ENCODE results near the gene SH3BP1.

Gene SH3BP1

GRCh38 chr22:37661160-37661924 is 21.9 kb downstream of the SH3BP1 start:
- peak; percentile 77 for TF ChIP-seq CTCF (IDR thresholded peaks at IDR 0.05; ENCODE audit: low read depth, low read length, missing control alignments)
- H3K36me3 ChIP-seq (replicated peaks) = peaks cover 4% of the 10 kb centered on the region
- peak overlapping the region; percentile 15 for H3K4me3 ChIP-seq (ENCODE audit: low read depth, low read length)
- H3K27ac ChIP-seq = peak overlapping the region; percentile 61
- H3K27me3 ChIP-seq (replicated peaks) = no peaks in the 10 kb centered on the region
- in situ Hi-C loops (cut with HindIII; ENCODE audit: low pct_ligation_motif_present, low sequenced_read_pairs) = no loop called here
- peak; percentile 60 for DNase-seq

- peaks cover 9% of the 10 kb centered on the region for H3K36me3 ChIP-seq (replicated peaks)
- DNase-seq = no peak
- TF ChIP-seq CTCF (IDR thresholded peaks at IDR 0.05; ENCODE audit: low read depth, low read length, missing control alignments) = no peak
- H3K27me3 ChIP-seq (replicated peaks) = no peaks in the 10 kb centered on the region
- H3K4me3 ChIP-seq (ENCODE audit: low read depth, low read length) = no peak overlapping the region
- no peak overlapping the region for H3K27ac ChIP-seq
- in situ Hi-C loops (cut with HindIII; ENCODE audit: low pct_ligation_motif_present, low sequenced_read_pairs) = no loop called here
Observed at GRCh38 chr22:37662039-37662438, 22.6 kb downstream of the SH3BP1 start.

GRCh38 chr22:37663521-37664140 is 24.2 kb downstream of the SH3BP1 start:
- H3K27ac ChIP-seq = no peak overlapping the region
- peak; percentile 40 for DNase-seq
- peaks cover 10% of the 10 kb centered on the region for H3K36me3 ChIP-seq (replicated peaks)
- no peaks in the 10 kb centered on the region for H3K27me3 ChIP-seq (replicated peaks)
- no peak for TF ChIP-seq CTCF (IDR thresholded peaks at IDR 0.05; ENCODE audit: low read depth, low read length, missing control alignments)
- no peak overlapping the region for H3K4me3 ChIP-seq (ENCODE audit: low read depth, low read length)
- in situ Hi-C loops (cut with HindIII; ENCODE audit: low pct_ligation_motif_present, low sequenced_read_pairs) = no loop called here

- no peak for DNase-seq
Observed at GRCh38 chr22:37664249-37665101, 25.0 kb downstream of the SH3BP1 start.

GRCh38 chr22:37665487-37665886 is 26.0 kb downstream of the SH3BP1 start:
- in situ Hi-C loops (cut with HindIII; ENCODE audit: low pct_ligation_motif_present, low sequenced_read_pairs) = no loop called here
- Histone ChIP-seq H3K36me3 (replicated peaks) (peaks cover 10% of the 10 kb centered on the region), H3K4me3 (ENCODE audit: low read depth, low read length) (no peak overlapping the region), H3K27ac (no peak overlapping the region), H3K27me3 (replicated peaks) (no peaks in the 10 kb centered on the region)
- TF ChIP-seq CTCF (IDR thresholded peaks at IDR 0.05; ENCODE audit: low read depth, low read length, missing control alignments) = no peak
- no peak for DNase-seq

More at GRCh38 chr22:37664249-37665101, 25.0 kb downstream of the SH3BP1 start:
- in situ Hi-C loops (cut with HindIII; ENCODE audit: low pct_ligation_motif_present, low sequenced_read_pairs) = no loop called here
- Histone ChIP-seq H3K4me3 (ENCODE audit: low read depth, low read length) (no peak overlapping the region), H3K27me3 (replicated peaks) (no peaks in the 10 kb centered on the region), H3K27ac (no peak overlapping the region), H3K36me3 (replicated peaks) (peaks cover 10% of the 10 kb centered on the region)
- TF ChIP-seq CTCF (IDR thresholded peaks at IDR 0.05; ENCODE audit: low read depth, low read length, missing control alignments) = no peak
